Inflammatory macrophage treated with lipopolysaccharide for 4 hours (primary cell): Measurements from ENCODE around the gene ELAC2.
"Not testable (repeated sequence)": the region's sequence is repeated elsewhere in the genome, so short reads cannot be mapped to it uniquely, and the experiment has no call there.

ENCODE experiments used
- DNase-seq: peaks from one replicate; pipeline ENCODE4 v3.0.0-alpha.2; 2020

Gene ELAC2

DNA sequence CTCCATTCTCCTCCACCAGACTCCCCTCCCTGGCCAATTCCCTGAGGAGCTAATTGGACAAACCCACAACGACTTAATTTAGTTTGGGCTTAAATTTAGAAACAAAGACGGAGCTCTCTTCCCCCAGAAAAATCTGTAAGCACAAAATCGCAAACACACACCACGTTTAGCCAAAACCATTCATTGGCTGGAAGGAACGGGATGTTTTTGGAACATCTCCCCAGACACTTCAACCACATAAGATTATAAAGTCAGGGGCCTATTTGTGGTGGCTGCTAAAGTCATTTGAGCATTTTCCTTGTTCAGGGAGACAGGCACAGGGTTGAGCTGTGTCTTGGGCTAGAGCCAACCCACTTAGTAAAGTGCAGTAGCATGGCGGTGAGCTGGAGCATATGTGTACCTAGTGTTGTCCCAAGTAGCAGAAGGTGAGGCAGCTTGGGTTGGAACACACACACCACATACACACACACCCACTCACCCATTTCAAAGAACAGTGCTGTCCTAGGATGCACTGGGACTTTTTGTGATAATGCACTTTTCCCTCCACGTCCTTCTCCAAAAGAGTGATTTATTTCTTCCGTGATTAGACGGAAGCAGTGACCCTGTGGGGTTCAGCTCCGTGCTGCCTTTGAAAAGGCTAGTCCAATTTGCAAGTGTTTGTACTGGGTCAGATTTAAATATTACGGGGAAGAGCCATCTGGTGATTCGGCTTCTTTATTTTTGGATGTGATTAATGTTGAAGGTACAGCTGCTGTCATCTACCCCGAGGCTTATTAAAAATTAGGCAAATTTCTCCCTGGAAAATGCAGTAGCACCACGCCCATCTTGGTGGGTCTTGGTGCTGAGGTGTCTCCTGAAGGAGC, 32.2 kb downstream of the ELAC2 start:
- no peak for DNase-seq

- DNase-seq: no peak
Observed at GRCh38 chr17:12983991-12984884, 33.6 kb downstream of the ELAC2 start.

DNA sequence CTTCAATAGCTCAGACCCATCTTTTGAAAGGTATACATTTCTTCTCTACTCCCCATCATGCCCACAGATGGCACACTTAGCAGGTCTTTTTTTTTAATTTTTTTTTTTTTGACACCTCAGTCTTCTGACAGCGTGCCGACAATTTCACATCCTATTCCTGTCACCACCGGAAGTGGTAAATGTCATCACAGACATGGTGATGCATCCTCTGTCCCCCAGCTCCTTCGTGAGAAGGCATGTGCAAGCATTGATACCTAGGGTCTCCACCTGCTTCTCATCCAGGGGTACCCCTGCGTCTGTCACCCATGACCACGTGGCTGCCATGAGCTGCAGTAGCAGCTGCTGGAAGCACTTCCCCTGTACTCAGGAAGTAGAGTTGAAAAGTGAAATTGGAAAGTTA, 35.6 kb downstream of the ELAC2 start:
- no peak for DNase-seq

DNA sequence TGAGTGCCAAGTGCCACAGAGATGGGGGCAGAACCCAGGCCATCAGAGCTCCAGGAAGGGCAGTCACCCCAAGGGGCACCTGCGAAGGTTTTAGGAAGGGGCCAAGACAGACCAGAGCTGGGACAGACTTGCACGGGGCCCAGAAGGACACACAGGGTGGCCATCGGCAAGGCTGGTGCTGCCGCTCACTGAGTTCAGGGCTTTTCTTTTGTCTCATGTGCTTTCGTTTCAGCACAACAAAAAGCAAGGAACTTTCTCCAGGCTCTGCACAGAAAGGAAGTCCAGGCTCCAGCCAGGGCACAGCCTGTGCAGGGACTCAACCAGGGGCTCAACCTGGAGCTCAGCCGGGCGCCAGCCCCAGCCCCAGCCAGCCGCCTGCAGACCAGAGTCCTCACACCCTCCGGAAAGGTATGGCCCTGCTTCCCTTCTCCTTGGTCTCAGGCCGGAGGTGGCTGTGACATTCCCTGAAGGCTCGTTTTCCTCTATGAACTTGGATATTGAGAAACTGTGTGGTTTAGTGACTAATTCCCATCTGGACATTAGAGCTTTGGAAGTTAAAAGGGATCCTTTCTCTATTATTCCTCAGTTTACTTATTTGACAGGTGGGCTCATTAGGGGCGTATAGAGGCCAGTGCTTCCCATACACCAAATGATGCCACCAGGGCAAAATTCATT, 37.9 kb downstream of the ELAC2 start:
- DNase-seq: no peak

- no peak for DNase-seq
Observed at GRCh38 chr17:12979246-12979645, 38.6 kb downstream of the ELAC2 start.

DNA sequence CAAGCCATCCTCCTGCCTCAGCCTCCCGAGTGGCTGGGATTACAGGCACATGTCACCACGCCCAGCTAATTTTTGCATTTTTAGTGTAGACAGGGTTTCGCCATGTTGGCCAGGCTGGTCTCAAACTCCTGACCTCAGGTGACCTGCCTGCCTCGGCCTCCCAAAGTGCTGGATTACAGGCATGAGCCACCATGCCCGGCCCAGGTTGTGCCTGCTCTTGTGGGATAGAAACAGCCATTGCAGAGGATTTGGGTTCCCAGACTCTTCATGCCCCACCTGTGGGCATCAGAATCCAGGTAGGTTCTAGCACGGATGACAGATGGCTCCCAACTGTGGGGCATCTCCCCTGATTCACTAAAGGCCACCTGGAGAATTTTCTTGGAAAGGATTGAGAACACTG, 39.0 kb downstream of the ELAC2 start:
- not testable (repeated sequence) for DNase-seq

- no peak for DNase-seq
Observed at GRCh38 chr17:12977008-12977751, 40.6 kb downstream of the ELAC2 start.

DNA sequence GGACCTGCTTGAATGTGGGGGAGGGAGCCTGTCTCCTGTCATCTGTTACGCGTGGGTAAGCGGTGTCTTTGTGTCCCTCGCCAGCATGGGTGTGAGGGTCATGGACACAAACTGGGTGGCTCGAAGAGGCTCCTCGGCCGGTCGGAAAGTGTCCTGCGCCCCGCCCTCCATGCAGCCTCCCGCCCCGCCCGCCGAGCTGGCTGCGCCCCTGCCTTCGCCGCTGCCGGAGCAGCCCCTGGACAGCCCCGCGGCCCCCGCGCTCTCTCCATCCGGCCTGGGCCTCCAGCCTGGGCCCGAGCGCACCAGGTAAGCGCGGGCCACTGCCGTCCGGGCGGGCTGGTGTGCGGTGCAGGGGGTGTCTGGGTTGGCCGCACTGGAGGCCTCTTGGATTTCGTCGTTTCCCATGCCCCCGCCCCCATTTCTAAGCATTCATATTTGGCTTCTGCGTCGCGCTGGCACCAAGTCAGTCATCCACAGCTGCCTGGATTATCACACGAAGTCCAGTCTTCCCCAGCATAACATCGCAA, 43.8 kb downstream of the ELAC2 start:
- no peak for DNase-seq

DNA sequence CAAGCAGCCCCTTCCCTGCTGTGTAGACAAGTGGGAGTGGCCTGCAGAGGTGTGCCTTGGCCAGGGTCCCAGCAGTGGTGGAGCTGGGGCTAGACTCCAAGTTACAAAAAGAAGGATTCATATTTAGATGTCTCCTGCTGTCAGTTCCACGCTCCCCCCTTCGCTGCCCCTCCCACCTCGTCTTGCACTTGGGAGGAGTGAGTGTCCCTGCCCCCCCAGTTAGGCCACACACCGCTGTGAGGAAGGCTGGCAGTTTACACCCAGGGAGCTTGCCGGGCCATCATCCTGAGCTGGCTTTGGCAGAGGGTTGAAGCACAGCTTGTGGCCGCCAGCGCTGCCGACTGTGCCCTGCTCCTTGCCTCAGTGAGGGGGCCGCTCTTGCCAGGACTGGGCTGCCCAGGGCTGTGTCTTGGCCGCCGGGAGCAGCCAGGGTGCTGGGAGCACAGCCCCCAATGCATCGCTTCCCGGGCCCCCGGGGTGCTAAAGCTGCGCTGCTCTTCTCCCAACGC, 44.3 kb downstream of the ELAC2 start:
- DNase-seq: no peak

- DNase-seq: no peak
Observed at GRCh38 chr17:12967962-12968361, 49.9 kb downstream of the ELAC2 start.

DNA sequence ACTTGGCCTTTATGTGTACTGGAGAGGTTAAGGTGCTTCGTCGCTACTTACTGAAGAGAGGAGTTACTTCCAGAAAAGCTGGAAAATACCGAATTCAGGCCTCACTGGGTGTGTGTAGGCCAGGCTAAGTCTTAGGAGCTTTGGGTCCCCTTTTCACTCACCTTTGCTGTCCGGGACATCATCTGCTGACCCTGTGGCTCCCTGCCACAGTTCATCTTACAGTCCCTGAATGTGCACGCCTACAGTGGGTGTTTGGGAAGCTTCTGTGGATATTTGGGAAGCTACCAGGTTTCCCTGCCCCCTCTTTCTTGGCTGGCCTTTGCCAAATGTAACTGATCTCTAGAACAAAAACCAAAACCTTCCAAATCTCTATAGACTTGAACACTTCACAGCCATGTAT, 51.4 kb downstream of the ELAC2 start:
- no peak for DNase-seq

- DNase-seq: no peak
Observed at GRCh38 chr17:12965988-12966387, 51.8 kb downstream of the ELAC2 start.

DNA sequence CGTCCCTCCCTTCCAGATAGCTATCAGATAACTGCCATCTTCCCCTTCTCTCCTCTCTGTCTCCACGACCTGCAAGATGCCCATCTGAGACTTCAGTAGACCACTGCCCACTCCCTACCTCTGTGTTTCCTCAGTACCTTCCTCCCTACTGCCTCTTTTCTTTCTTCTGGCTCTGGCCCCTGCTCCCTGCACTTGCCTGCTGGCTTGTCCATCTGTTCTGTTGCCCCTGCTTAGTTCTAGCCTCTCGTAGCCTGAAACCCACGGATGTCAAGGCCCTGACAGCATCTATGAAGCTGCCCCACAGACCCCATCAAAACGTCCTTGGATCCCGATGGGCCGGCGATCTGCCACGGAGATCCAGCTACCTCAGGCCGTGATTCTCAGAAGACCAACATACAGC, 53.0 kb downstream of the ELAC2 start:
- DNase-seq: no peak

GRCh38 chr17:12964162-12964561, 53.7 kb downstream of the ELAC2 start:
- no peak for DNase-seq

- DNase-seq: no peak
Observed at GRCh38 chr17:12963505-12963904, 54.3 kb downstream of the ELAC2 start.

GRCh38 chr17:12961655-12962054, 56.2 kb downstream of the ELAC2 start:
- no peak for DNase-seq

- no peak for DNase-seq
Observed at GRCh38 chr17:12959441-12959840, 58.4 kb downstream of the ELAC2 start.

GRCh38 chr17:12958786-12959185, 59.0 kb downstream of the ELAC2 start:
- no peak for DNase-seq

DNA sequence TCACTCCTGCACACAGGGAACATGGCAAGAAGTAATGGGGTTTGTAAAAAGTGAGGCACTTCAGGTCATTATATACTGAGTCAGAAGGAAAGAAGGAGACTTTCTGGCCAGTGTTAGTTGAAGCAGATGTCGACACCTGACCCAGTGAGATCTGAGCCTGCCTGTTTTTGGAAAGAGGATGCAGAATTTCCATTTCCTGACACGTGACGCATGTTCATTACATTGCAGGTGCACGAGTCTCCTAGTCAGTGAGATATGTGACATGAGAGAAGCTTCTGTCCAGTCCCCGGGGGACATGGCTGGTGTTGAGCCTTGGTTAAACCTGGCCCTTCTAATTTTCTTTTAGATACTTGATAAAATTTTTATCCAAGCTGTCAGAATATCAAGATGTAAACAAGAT, 62.3 kb downstream of the ELAC2 start:
- DNase-seq: no peak

DNA sequence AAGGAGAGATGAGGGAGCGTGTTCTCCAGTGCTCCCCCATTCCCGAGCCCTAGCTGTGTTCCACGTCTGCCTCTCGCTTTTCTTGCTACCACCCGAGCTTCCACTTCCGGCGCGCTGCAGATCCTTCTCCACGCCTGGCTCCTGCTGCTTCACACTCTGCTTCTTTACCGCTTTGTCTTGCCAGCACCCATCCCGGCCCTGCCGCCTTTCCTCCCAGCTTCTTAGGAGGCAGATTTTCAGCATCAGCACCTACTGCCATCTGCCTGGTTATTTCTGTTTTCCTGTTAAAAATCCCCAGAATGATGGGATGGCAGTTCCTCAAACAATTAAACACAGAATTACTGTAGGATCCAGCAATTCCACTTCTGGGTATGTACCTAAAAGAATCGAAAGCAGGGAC, 64.7 kb downstream of the ELAC2 start:
- no peak for DNase-seq

- DNase-seq: no peak
Observed at GRCh38 chr17:12952012-12952411, 65.8 kb downstream of the ELAC2 start.

DNA sequence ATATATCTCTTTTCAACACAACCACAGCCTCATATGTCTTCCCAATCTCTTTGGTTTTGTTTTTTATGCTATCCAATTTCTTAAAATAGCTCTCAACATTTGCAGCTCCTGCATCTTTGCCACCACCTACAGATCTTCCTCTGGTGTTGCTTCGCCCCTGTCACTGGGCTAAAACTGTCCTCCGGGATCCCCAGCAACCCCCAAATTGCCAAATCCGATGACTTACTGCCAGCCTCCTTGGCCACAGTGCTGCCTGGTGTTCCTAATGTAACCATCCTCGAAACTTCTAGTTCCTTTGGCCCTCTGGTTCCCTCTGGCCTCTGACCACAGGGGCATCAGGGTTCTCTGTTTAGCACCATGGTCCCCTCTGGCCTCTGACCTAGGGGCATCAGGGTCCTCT, 70.8 kb downstream of the ELAC2 start:
- no peak for DNase-seq
